HepG2 (cell line): ENCODE data around the gene LYPLA2. TPM values are rescaled to one million over a fixed set of nuclear protein-coding genes. Genes with fewer than 3 reads are reported as not detected.

Experiments
- CCAR2 ChIP-seq: fragments of 200-400 bp; formaldehyde crosslinking; optimal IDR thresholded peaks from 2 replicates; pipeline ENCODE3; 2018; ENCODE audit warnings: low read depth, mild to moderate bottlenecking, low read length, moderate library complexity
- CREM ChIP-seq, 2 experiments: sonication (generic) in 1 of 2; formaldehyde crosslinking in 1 of 2; IDR thresholded peaks; 2 replicates each; pipeline versions ENCODE4 v1.4.0 to v1.6.1; 2016 to 2020; ENCODE audit warnings: antibody characterized with exemption in 1 of 2, mild to moderate bottlenecking in 1 of 2, missing genetic modification reagents in 1 of 2
- EEA1 ChIP-seq: sonication (generic); formaldehyde crosslinking; IDR thresholded peaks from 2 replicates; pipeline ENCODE4 v1.5.1; 2020; ENCODE audit warnings: mild to moderate bottlenecking, missing genetic modification reagents, borderline replicate concordance
- EED ChIP-seq: sonication (generic); formaldehyde crosslinking; IDR thresholded peaks from 2 replicates; pipeline ENCODE4 v1.5.0; 2020; ENCODE audit warnings: mild to moderate bottlenecking, missing genetic modification reagents
- FOXO1 ChIP-seq: sonication (generic); formaldehyde crosslinking; IDR thresholded peaks from 2 replicates; pipeline ENCODE4 v1.4.0; 2020; ENCODE audit warnings: missing genetic modification reagents
- MEIS1 ChIP-seq: sonication (generic); formaldehyde crosslinking; IDR thresholded peaks from 2 replicates; pipeline ENCODE4 v1.9.0; 2021; ENCODE audit warnings: mild to moderate bottlenecking, missing genetic modification reagents, moderate library complexity, borderline replicate concordance
- NPAS2 ChIP-seq: sonication (generic); formaldehyde crosslinking; IDR thresholded peaks from 2 replicates; pipeline ENCODE4 v1.8.0; 2022; ENCODE audit warnings: mild to moderate bottlenecking, missing genetic modification reagents, borderline replicate concordance
- POGZ ChIP-seq: sonication (generic); formaldehyde crosslinking; IDR thresholded peaks from 2 replicates; pipeline ENCODE4 v1.4.0; 2020; ENCODE audit warnings: mild to moderate bottlenecking, missing genetic modification reagents
- SIX4 ChIP-seq: sonication (generic); formaldehyde crosslinking; IDR thresholded peaks from 2 replicates; pipeline ENCODE4 v1.4.0; 2020; ENCODE audit warnings: missing genetic modification reagents
- TBX3 ChIP-seq: fragments of 450-650 bp; IDR thresholded peaks from 2 replicates; pipeline ENCODE4 v1.6.1; 2017; ENCODE audit warnings: antibody characterized with exemption, mild to moderate bottlenecking, inconsistent platforms, borderline replicate concordance
- YEATS2 ChIP-seq: sonication (generic); formaldehyde crosslinking; IDR thresholded peaks from 2 replicates; pipeline ENCODE4 v1.4.0; 2020; ENCODE audit warnings: missing genetic modification reagents, borderline replicate concordance
- ZNF552 ChIP-seq: sonication (generic); formaldehyde crosslinking; IDR thresholded peaks from 2 replicates; pipeline ENCODE4 v1.9.0; 2022; ENCODE audit warnings: missing genetic modification reagents, mild to moderate bottlenecking, borderline replicate concordance
- polyA plus RNA-seq, 8 experiments: library from polyadenylated mRNA; depleted of rRNA in 3 of 8; stranded (reverse) in 7 of 8; unstranded in 1 of 8; fragments of >200 nt; fragmentation: Illumina TruSeq in 4 of 8; extraction: Trizol in 4 of 8; gene quantifications; 2 replicates each; pipeline versions ENCODE4 v1.2.1 to v1.2.3, GENCODE V29; 2011 to 2016; ENCODE audit warnings: low read depth in 4 of 8, missing spikeins in 1 of 8, mixed read lengths in 1 of 8; ENCODE audit not compliant: insufficient read depth in 1 of 8
- total RNA-seq, 5 experiments: library from RNA; depleted of rRNA; stranded (reverse); fragments of >200 nt; fragmentation: Illumina TruSeq; extraction: Trizol; gene quantifications; 2 replicates each; pipeline ENCODE4 v1.2.3, GENCODE V29; 2016; ENCODE audit warnings: low read depth in 1 of 5
- TF ChIP-seq, protein P1 (sequence below): sonication (generic); formaldehyde crosslinking; IDR thresholded peaks from 2 replicates; pipeline ENCODE4 v1.8.1; 2023; ENCODE audit warnings: missing genetic modification reagents, mild to moderate bottlenecking, borderline replicate concordance
- TF ChIP-seq, protein P2 (sequence below): sonication (generic); formaldehyde crosslinking; IDR thresholded peaks from 2 replicates; pipeline ENCODE4 v1.5.1; 2020; ENCODE audit warnings: mild to moderate bottlenecking, missing genetic modification reagents
- TF ChIP-seq, protein P3 (sequence below): sonication (generic); formaldehyde crosslinking; IDR thresholded peaks from 2 replicates; pipeline ENCODE4 v1.5.1; 2020; ENCODE audit warnings: missing genetic modification reagents, mild to moderate bottlenecking, borderline replicate concordance
- TF ChIP-seq, protein P4 (sequence below): IDR thresholded peaks from 2 replicates; pipeline ENCODE4 v1.6.1; 2016; ENCODE audit warnings: low read depth, missing genetic modification reagents, missing compliant biosample characterization

The LYPLA2 gene
- total and polyA plus RNA-seq, 2 of the 13 experiments (the other 11 are each of a cell fraction or from before 2014, with no cell fraction given), result 72.1 to 73.2 TPM

DNA sequence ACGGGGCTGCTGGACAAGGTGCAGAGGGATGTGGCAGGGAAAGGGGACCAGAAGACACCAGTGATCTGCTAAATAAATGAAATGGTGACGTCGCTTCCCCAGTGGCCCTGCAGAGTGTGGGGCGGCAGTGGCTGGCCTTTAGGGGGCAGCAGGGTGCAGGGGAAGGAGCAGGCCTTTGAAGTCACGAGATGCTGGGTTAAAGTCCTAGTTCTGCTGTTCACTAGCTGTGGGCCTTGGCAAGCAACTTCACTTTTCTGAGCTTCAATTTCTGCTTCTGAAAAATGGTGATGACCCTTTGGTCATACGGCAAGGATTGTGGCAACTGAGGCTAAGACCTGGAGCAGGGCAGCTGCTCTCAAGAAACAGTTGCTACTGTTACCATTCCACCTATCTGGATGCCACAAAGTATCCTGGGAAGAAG, 18.8 kb downstream of the LYPLA2 start (continued):
- no peak for TF ChIP-seq EED
- TF ChIP-seq NPAS2 (CRISPR knock-in tag), result no peak
- no peak for TF ChIP-seq EEA1
- TF ChIP-seq SIX4 (CRISPR knock-in tag), result no peak
- peak; percentile 35 for TF ChIP-seq CCAR2
- no peak for TF ChIP-seq MEIS1 (CRISPR knock-in tag)
- peak; percentile 44; the same call in 1 of the 2 replicates for TF ChIP-seq CREM (IDR thresholded peaks at IDR 0.05)
- no peak for TF ChIP-seq CREM (CRISPR knock-in tag; IDR thresholded peaks at IDR 0.05)
- peak; percentile 21; the same call in 1 of the 2 replicates for TF ChIP-seq TBX3
- TF ChIP-seq, protein P1, sequence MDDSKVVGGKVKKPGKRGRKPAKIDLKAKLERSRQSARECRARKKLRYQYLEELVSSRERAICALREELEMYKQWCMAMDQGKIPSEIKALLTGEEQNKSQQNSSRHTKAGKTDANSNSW, result no peak
- no peak; the same call in 1 of the 2 replicates for TF ChIP-seq FOXO1
- TF ChIP-seq, protein P2, sequence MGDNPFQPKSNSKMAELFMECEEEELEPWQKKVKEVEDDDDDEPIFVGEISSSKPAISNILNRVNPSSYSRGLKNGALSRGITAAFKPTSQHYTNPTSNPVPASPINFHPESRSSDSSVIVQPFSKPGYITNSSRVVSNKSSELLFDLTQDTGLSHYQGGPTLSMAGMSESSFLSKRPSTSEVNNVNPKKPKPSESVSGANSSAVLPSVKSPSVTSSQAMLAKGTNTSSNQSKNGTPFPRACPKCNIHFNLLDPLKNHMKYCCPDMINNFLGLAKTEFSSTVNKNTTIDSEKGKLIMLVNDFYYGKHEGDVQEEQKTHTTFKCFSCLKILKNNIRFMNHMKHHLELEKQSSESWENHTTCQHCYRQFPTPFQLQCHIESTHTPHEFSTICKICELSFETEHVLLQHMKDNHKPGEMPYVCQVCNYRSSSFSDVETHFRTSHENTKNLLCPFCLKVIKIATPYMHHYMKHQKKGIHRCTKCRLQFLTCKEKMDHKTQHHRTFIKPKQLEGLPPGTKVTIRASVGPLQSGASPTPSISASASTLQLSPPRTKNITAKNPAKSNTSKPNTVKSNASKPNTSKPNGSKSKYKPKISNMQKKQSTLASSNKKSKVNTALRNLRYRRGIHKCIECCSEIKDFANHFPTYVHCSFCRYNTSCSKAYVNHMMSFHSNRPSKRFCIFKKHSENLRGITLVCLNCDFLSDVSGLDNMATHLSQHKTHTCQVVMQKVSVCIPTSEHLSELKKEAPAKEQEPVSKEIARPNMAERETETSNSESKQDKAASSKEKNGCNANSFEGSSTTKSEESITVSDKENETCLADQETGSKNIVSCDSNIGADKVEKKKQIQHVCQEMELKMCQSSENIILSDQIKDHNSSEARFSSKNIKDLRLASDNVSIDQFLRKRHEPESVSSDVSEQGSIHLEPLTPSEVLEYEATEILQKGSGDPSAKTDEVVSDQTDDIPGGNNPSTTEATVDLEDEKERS (CRISPR knock-in tag), result 0 out of 2 replicates have a peak, but pooled peaks have one; percentile 24
- no peak for TF ChIP-seq POGZ
- TF ChIP-seq, protein P3, sequence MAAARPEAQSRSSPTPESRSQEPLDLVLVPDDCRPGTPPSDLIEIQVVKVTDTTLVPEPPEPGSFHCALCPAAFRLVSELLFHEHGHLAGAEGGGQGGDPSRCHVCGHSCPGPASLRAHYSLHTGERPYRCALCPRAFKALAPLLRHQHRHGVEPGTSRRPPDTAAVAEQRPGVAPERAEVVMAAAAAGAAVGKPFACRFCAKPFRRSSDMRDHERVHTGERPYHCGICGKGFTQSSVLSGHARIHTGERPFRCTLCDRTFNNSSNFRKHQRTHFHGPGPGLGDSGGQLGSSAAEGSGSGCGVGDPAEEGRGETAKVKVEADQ (CRISPR knock-in tag), result no peak
- TF ChIP-seq YEATS2 (CRISPR knock-in tag), result peak; percentile 70; the same call in 1 of the 2 replicates
- TF ChIP-seq ZNF552 (CRISPR knock-in tag), result no peak
- TF ChIP-seq, protein P4, sequence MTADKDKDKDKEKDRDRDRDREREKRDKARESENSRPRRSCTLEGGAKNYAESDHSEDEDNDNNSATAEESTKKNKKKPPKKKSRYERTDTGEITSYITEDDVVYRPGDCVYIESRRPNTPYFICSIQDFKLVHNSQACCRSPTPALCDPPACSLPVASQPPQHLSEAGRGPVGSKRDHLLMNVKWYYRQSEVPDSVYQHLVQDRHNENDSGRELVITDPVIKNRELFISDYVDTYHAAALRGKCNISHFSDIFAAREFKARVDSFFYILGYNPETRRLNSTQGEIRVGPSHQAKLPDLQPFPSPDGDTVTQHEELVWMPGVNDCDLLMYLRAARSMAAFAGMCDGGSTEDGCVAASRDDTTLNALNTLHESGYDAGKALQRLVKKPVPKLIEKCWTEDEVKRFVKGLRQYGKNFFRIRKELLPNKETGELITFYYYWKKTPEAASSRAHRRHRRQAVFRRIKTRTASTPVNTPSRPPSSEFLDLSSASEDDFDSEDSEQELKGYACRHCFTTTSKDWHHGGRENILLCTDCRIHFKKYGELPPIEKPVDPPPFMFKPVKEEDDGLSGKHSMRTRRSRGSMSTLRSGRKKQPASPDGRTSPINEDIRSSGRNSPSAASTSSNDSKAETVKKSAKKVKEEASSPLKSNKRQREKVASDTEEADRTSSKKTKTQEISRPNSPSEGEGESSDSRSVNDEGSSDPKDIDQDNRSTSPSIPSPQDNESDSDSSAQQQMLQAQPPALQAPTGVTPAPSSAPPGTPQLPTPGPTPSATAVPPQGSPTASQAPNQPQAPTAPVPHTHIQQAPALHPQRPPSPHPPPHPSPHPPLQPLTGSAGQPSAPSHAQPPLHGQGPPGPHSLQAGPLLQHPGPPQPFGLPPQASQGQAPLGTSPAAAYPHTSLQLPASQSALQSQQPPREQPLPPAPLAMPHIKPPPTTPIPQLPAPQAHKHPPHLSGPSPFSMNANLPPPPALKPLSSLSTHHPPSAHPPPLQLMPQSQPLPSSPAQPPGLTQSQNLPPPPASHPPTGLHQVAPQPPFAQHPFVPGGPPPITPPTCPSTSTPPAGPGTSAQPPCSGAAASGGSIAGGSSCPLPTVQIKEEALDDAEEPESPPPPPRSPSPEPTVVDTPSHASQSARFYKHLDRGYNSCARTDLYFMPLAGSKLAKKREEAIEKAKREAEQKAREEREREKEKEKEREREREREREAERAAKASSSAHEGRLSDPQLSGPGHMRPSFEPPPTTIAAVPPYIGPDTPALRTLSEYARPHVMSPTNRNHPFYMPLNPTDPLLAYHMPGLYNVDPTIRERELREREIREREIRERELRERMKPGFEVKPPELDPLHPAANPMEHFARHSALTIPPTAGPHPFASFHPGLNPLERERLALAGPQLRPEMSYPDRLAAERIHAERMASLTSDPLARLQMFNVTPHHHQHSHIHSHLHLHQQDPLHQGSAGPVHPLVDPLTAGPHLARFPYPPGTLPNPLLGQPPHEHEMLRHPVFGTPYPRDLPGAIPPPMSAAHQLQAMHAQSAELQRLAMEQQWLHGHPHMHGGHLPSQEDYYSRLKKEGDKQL (CRISPR knock-in tag), result no peak
